Coronary artery (tissue), 2 donors: ENCODE results near the gene SLC25A25.

Experiments
- DNase-seq: peaks from one replicate; pipeline ENCODE4 v3.0.0-alpha.2; 2017; ENCODE audit warnings: low spot score
- H3K27ac ChIP-seq, 2 donors: fragments of 200-600 bp; sonication (generic); one replicate each; pipeline ENCODE4 v1.5.1; 2016 to 2019
- H3K4me3 ChIP-seq: fragments of 200-600 bp; sonication (generic); 2 replicates; pipeline ENCODE4 v1.5.1; 2016; ENCODE audit warnings: mild to moderate bottlenecking, moderate library complexity
- TF ChIP-seq, protein P1 (sequence below): fragments of 200-600 bp; sonication (generic); IDR thresholded peaks from one replicate; pipeline ENCODE4 v1.5.1; 2019; ENCODE audit warnings: antibody characterized with exemption

Gene SLC25A25

DNA sequence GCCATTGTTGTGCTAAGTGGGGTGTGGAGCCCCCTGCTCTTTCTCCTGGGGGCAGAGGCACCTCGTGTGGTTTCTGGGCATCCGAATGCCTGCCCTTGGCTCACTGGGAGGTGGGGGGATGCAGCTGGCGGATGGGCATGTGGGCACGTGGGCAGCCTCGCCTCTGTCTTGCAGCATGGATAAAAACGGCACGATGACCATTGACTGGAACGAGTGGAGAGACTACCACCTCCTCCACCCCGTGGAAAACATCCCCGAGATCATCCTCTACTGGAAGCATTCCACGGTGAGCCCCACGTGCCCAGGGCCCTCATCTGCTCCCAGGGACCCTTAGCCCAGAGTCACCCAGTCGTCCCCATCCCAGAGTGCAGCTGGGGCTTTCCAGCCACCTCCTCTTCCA lies 34.2 kb downstream of the SLC25A25 start:
- no peak for DNase-seq
- Histone ChIP-seq H3K27ac (peak overlapping the region in 1 of 2 donors; percentile 95), H3K4me3 (no peak overlapping the region)
- TF ChIP-seq, protein P1, sequence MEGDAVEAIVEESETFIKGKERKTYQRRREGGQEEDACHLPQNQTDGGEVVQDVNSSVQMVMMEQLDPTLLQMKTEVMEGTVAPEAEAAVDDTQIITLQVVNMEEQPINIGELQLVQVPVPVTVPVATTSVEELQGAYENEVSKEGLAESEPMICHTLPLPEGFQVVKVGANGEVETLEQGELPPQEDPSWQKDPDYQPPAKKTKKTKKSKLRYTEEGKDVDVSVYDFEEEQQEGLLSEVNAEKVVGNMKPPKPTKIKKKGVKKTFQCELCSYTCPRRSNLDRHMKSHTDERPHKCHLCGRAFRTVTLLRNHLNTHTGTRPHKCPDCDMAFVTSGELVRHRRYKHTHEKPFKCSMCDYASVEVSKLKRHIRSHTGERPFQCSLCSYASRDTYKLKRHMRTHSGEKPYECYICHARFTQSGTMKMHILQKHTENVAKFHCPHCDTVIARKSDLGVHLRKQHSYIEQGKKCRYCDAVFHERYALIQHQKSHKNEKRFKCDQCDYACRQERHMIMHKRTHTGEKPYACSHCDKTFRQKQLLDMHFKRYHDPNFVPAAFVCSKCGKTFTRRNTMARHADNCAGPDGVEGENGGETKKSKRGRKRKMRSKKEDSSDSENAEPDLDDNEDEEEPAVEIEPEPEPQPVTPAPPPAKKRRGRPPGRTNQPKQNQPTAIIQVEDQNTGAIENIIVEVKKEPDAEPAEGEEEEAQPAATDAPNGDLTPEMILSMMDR, result no peak

DNA sequence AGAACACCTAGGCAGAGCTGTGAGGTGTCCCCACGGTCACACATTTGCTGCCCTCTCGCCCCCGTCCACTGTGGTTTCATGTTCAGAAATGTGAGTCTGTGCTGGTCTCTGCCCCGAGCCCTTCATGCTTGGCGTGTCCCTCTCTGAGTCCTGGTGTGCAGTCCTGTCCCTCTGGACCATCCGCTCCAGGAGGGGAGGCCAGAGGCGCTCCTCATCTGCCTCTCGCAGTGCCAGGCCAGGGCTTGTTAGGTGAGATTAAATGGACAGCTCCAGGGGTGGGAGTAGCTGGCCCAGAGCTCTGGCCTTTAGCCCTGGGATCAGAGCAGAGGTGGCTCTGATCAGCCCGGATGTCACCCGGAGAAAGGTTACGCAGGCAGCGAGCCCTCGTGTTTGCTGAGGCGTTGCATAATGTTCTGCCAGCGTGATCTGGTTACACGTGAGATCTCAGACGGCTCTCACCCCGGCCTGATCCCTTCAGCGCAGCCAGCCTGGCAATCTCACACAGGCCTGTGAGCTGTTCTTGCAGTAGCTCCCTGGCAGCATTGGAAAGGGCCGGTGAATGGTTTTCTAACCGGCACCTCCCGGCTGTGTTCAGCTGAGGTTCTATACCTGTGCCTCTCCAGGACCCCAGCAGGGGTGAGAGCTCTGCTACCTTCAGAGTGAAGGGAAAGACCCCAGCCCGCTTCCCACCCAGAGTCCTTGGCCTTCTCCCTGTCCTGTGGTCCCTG lies 35.0 kb downstream of the SLC25A25 start:
- TF ChIP-seq, protein P1, result no peak
- peak; percentile 74 for DNase-seq
- Histone ChIP-seq H3K4me3 (no peak overlapping the region), H3K27ac (no peak overlapping the region)

DNA sequence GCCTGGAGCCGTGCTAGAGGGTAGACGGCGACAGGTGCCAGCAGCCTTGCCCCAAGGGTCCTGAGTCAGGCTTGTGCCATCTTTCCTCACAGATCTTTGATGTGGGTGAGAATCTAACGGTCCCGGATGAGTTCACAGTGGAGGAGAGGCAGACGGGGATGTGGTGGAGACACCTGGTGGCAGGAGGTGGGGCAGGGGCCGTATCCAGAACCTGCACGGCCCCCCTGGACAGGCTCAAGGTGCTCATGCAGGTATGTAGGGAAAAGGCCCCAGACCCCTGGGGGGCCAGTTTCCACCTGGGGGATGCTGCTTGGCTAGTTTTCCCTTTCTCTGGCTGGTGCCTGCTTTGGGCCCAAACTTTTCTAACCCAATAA lies 35.5 kb downstream of the SLC25A25 start:
- no peak overlapping the region for H3K4me3 ChIP-seq
- TF ChIP-seq, protein P1, result no peak
- no peak for DNase-seq
- H3K27ac ChIP-seq, result no peak overlapping the region

DNA sequence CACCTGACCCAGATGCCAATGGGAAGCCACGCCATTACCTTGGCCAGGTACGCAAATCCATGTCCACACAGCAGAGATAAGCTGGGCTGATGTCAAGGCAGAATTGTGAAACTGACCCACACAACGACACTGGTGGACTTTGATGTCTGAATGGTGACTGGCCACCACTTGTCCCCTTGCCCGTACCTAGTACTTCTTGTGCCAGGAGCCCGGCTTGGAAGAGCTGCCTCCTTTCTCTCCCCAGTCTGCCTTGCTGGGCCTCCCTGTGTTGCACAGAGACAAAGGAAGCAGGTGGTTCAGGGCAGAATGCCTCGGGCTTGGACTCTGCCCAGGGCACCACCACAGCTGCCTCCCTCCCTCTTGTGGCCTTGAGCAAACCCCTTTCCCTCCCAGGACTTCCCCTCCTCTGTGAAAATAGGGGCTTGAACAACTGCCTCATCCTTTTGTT lies 36.2 kb downstream of the SLC25A25 start:
- no peak overlapping the region for H3K27ac ChIP-seq
- no peak for DNase-seq
- no peak overlapping the region for H3K4me3 ChIP-seq
- TF ChIP-seq, protein P1, result no peak

DNA sequence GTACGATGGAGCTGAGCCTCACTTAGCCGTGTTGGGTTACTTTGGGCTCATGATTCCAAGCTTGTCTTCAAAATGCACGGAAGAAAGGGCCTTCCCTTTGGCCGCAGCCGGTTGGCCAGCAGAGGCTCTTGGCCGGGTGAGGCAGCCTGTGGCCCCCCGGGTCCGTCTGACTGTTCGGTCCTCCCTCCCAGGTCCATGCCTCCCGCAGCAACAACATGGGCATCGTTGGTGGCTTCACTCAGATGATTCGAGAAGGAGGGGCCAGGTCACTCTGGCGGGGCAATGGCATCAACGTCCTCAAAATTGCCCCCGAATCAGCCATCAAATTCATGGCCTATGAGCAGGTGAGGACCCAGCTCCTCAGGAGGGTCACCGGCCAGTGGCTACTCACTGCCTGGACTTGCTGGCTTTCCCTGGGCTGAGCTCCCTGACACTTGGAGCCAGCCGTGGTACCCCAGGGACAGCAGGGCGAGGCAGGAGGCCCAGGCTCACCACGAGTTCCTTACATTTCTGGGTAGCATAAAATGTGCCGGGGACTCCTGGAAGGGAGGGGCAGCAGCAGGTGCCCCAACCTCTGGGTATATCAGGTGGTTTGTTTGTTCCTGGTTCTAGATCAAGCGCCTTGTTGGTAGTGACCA lies 37.6 kb downstream of the SLC25A25 start:
- Histone ChIP-seq H3K4me3 (no peak overlapping the region), H3K27ac (no peak overlapping the region)
- DNase-seq, result peak; percentile 69
- TF ChIP-seq, protein P1, result no peak

DNA sequence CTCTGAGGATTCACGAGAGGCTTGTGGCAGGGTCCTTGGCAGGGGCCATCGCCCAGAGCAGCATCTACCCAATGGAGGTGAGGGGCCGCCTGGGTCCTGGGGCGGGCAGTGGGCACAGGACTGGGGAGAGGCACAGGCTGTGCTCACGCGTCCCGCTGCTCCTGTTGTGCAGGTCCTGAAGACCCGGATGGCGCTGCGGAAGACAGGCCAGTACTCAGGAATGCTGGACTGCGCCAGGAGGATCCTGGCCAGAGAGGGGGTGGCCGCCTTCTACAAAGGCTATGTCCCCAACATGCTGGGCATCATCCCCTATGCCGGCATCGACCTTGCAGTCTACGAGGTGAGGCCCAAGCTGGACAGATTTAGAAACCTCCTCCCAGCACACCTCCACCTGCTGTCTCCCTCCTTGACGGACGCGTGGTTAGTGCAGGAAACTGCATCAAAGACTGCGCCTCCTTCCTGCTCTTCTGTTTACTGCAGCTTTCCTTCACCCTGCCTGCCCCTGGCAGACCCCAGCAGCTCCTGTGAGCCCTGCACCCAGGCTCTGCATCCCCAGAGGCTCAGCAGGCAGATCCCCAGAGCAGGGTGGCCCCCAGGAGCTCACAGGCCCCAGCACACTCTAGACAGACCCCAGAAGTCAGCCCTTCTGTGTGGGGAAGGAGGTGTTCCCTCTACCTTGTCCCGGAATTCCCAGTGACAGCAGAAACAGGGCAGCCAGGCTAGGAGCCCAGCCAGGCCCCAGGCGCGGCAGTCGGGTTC lies 38.3 kb downstream of the SLC25A25 start:
- H3K27ac ChIP-seq, result no peak overlapping the region
- TF ChIP-seq, protein P1, result no peak
- H3K4me3 ChIP-seq, result no peak overlapping the region
- peak; percentile 71 for DNase-seq
